Measurements from ENCODE around the gene ERC2. TPM values are rescaled to one million over a fixed set of nuclear protein-coding genes. Genes with fewer than 3 reads are reported as not detected.

ERC2 gene
- polyA plus RNA-seq, 3 donors: 0.04 to 0.54 TPM; not detected in 1

- WGBS, 3 donors: 73 to 77% (median 74%) methylated on average over 6 of the region's 6 CpGs
Observed at GRCh38 chr3:55904716-55905115, 563.6 kb downstream of the ERC2 start.

GRCh38 chr3:55903680-55904079 is 564.6 kb downstream of the ERC2 start:
- no peak overlapping the region for H3K27ac ChIP-seq (ENCODE audit: low read depth, low read length)
- WGBS, 3 donors: 49 to 81% (median 77%) methylated on average over 3 of the region's 3 CpGs

More at GRCh38 chr3:55904716-55905115, 563.6 kb downstream of the ERC2 start:
- H3K27ac ChIP-seq (ENCODE audit: low read depth, low read length): no peak overlapping the region

GRCh38 chr3:55902221-55902900 is 565.9 kb downstream of the ERC2 start:
- no peak overlapping the region for H3K27ac ChIP-seq (ENCODE audit: low read depth, low read length)
- WGBS, 3 donors: 57 to 77% (median 65%) methylated on average over 14 of the region's 14 CpGs

GRCh38 chr3:55899887-55900286 is 568.4 kb downstream of the ERC2 start:
- 50 to 78% (median 77%) methylated on average over 3 of the region's 3 CpGs for WGBS, 3 donors

GRCh38 chr3:55897573-55898224 is 570.6 kb downstream of the ERC2 start:
- WGBS, 3 donors: 36 to 61% (median 44%) methylated on average over 4 of the region's 4 CpGs
- no peak overlapping the region for H3K27ac ChIP-seq (ENCODE audit: low read depth, low read length)

More at GRCh38 chr3:55899887-55900286, 568.4 kb downstream of the ERC2 start:
- H3K27ac ChIP-seq (ENCODE audit: low read depth, low read length): no peak overlapping the region

GRCh38 chr3:55895897-55896566 is 572.2 kb downstream of the ERC2 start:
- WGBS, 3 donors: 72 to 97% (median 95%) methylated on average over 5 of the region's 5 CpGs
- no peak overlapping the region for H3K27ac ChIP-seq (ENCODE audit: low read depth, low read length)

- no peak overlapping the region for H3K27ac ChIP-seq (ENCODE audit: low read depth, low read length)
- WGBS, 3 donors: 84 to 87% (median 86%) methylated on average over 2 of the region's 2 CpGs
Observed at GRCh38 chr3:55894605-55895004, 573.7 kb downstream of the ERC2 start.

GRCh38 chr3:55893045-55893664 is 575.1 kb downstream of the ERC2 start:
- H3K27ac ChIP-seq (ENCODE audit: low read depth, low read length): no peak overlapping the region
- 69 to 95% (median 81%) methylated on average over 4 of the region's 4 CpGs for WGBS, 3 donors

- WGBS, 3 donors: 79 to 91% (median 80%) methylated on average over 2 of the region's 2 CpGs
- no peak overlapping the region for H3K27ac ChIP-seq (ENCODE audit: low read depth, low read length)
Observed at GRCh38 chr3:55891106-55891505, 577.2 kb downstream of the ERC2 start.

GRCh38 chr3:55888282-55888885 is 579.9 kb downstream of the ERC2 start:
- 68 to 92% (median 73%) methylated on average over 7 of the region's 7 CpGs for WGBS, 3 donors
- no peak overlapping the region for H3K27ac ChIP-seq (ENCODE audit: low read depth, low read length)

- 14 to 52% (median 16%) methylated on average over 1 of the region's 1 CpG for WGBS, 3 donors
- no peak overlapping the region for H3K27ac ChIP-seq (ENCODE audit: low read depth, low read length)
Observed at GRCh38 chr3:55885721-55886120, 582.5 kb downstream of the ERC2 start.

- H3K27ac ChIP-seq (ENCODE audit: low read depth, low read length): no peak overlapping the region
- 40 to 78% (median 68%) methylated on average over 2 of the region's 2 CpGs for WGBS, 3 donors
Observed at GRCh38 chr3:55884491-55885285, 583.6 kb downstream of the ERC2 start.

GRCh38 chr3:55884066-55884465 is 584.2 kb downstream of the ERC2 start:
- WGBS, 3 donors: 52 to 91% (median 53%) methylated on average over 1 of the region's 1 CpG
- no peak overlapping the region for H3K27ac ChIP-seq (ENCODE audit: low read depth, low read length)

GRCh38 chr3:55882006-55882405 is 586.3 kb downstream of the ERC2 start:
- 25 to 73% (median 71%) methylated on average over 2 of the region's 2 CpGs for whole genome bisulfite sequencing, 3 donors
- H3K27ac ChIP-seq (ENCODE audit: low read depth, low read length): no peak overlapping the region

- no peak overlapping the region for H3K27ac ChIP-seq (ENCODE audit: low read depth, low read length)
Observed at GRCh38 chr3:55880357-55880756, 587.9 kb downstream of the ERC2 start.

GRCh38 chr3:55879901-55880331 is 588.4 kb downstream of the ERC2 start:
- WGBS, 3 donors: 52 to 57% (median 52%) methylated on average over 2 of the region's 2 CpGs
- H3K27ac ChIP-seq (ENCODE audit: low read depth, low read length): no peak overlapping the region

GRCh38 chr3:55877703-55878102 is 590.6 kb downstream of the ERC2 start:
- WGBS, 3 donors: 72 to 84% (median 81%) methylated on average over 4 of the region's 4 CpGs
- no peak overlapping the region for H3K27ac ChIP-seq (ENCODE audit: low read depth, low read length)

- no peak overlapping the region for H3K27ac ChIP-seq (ENCODE audit: low read depth, low read length)
Observed at GRCh38 chr3:55876560-55876959, 591.7 kb downstream of the ERC2 start.

Measured in adipose tissue (tissue), 3 donors.